Measurements from ENCODE around the gene ATAT1. TPM values are rescaled to one million over a fixed set of nuclear protein-coding genes. Genes with fewer than 3 reads are reported as not detected.

The ATAT1 gene
- total RNA-seq, result 1 to 10 TPM; 5.2 to 7.2 TPM
- long read RNA-seq, donor 1, partial matches to known transcripts, result 0 of 1 reads
- long read RNA-seq, donor 1, other reads (novel, unspliced or antisense), result 0 of 1 reads
- long read RNA-seq, donor 2, partial matches to known transcripts, result 0 of 5 reads
- long read RNA-seq, donor 2, other reads (novel, unspliced or antisense), result 0 of 5 reads

DNA sequence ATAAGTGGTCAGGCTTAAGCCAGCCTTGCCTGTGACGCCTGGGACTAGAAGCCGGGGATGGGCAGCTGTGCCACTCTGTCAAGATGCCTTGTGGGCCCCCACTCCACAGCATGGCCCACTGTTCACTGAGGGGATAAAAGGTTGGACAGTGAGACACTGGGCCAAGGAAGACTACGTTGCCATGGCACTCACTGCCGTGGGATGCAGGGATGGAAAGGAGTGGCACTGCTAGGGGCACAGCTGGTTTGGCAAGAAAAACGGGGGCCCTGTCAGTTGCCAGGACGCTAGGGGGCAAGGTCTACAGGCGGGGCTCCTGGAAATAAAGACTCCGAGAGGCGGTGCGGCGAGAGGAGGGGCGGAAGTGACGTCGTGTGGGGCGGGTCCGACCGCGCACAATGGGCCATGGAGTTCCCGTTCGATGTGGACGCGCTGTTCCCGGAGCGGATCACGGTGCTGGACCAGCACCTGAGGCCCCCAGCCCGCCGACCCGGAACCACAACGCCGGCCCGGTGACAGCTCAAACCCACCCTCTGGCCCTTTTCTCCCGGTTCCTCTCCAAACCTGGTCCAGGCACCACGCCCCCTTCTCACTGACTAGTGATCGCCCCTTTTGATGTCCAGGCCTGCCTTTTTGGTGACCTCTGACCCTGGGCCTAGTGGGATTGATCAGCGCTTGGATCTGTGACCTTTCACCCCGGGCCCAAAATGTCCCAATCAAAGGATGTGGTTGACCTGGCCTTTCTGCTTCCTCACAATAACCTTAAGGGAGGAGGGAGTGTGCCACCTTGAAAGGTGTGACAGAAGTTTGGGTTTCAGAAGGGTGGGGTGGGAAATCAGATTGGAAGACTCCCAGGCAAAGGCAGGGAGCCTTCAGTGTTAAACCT lies at the start of gene ATAT1:
TSS of gene ATAT1 (plus strand) at position 391 of the 883 bp plus-strand sequence.
- DNase-seq (ENCODE audit: low spot score), result peak; percentile 97
- intact Hi-C loops (cut with DNase I), result loop anchor here in 1 of 2 donors (10.0 kb wide), 1 partner anchor 98 kb away; the partner anchor contains the start of gene TUBB

- intact Hi-C loops (cut with DNase I), result no loop called here
These were observed 48.6 kb upstream of the ATAT1 start for GRCh38 chr6:30578051-30578450.

DNA sequence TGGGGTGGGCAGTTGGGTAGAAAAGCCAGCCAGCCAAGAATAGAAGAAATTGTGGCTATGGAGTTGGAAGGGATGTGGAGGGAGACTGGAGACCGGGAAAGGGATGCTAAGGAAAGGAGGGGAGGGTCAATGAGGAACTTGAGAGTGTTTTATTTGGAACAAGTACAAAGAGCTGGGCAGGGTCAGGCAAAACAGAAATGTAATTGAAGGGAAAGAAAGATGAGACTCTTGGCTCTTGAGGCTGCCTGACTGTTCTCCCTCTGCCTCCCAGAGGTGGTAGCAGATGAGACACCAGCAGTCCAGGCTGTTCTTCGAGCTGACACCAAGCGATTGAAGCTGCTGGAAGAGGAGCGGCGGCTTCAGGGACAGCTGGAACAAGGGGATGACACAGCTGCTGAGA lies 42.8 kb upstream of the ATAT1 start:
- no peak for DNase-seq (ENCODE audit: low spot score)
- intact Hi-C loops (cut with DNase I), result no loop called here

More at GRCh38 chr6:30578051-30578450, 48.6 kb upstream of the ATAT1 start:
- DNase-seq (ENCODE audit: low spot score), result no peak

GRCh38 chr6:30589754-30590358 lies 36.8 kb upstream of the ATAT1 start:
- intact Hi-C loops (cut with DNase I), result no loop called here
- peak; percentile 79 for DNase-seq (ENCODE audit: low spot score)

- intact Hi-C loops (cut with DNase I), result no loop called here
- peak; percentile 56 for DNase-seq (ENCODE audit: low spot score)
These were observed 36.2 kb upstream of the ATAT1 start for GRCh38 chr6:30590509-30590908.

GRCh38 chr6:30591008-30591407 lies 35.7 kb upstream of the ATAT1 start:
- peak; percentile 10 for DNase-seq (ENCODE audit: low spot score)
- intact Hi-C loops (cut with DNase I), result no loop called here

DNA sequence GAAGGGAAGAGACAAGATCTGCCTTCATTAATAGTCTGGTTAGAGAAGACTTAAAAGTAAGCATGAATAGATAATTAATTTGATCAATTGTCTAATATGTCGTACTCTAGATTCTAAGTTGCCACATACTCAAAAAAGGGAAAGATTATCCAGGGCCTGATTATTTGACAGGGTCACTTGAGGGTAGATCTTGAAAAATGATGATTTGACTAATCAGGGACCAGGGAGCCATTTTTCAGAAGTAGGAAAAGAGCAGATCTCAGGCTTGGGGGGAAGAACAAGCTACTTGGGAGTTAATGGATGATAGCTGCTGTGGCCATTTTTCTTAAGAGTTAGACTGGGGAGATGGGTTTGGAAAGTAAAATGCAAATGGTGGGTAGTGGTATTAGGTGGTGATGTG lies 34.4 kb upstream of the ATAT1 start:
- intact Hi-C loops (cut with DNase I), result no loop called here
- no peak for DNase-seq (ENCODE audit: low spot score)

- DNase-seq (ENCODE audit: low spot score), result peak; percentile 86
- intact Hi-C loops (cut with DNase I), result loop anchor here in 1 of 2 donors (5.0 kb wide), 2 partner anchors 55 to 115 kb away; no protein-coding TSS in a partner anchor
These were observed 29.1 kb upstream of the ATAT1 start for GRCh38 chr6:30597315-30598144.

DNA sequence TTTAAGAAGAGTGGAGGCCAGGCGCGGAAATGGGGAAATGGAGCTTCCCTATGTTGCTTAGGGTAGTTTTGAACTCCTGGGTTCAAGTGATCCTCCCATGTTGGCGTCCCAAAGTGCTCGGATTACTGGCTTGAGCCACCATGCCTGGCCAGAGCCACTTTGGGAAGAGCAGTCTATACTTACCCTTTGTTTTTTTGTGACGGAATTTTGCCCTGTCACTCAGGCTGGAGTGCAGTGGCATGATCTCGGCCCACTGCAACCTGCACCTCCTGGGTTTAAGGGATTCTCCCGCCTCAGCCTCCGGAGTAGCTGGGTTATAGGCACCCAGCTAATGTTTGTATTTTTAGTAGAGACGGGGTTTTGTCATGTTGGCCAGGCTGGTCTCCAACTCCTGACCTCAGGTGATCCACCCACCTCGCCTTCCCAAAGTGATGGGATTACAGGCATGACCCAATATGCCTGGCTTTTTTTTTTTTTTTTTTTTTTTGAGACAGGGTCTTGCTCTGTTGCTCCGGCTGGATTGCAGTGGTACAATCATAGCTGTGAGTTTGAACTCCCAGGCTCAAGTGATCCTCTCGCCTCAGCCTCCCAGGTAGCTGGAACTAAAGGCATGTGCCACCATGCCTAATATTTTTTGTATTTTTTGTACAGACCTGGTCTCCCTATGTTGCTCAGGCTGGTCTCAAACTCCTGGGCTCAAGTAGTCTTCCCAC lies 27.6 kb upstream of the ATAT1 start:
- intact Hi-C loops (cut with DNase I), result loop anchor here in 1 of 2 donors (5.0 kb wide), 2 partner anchors 57 to 117 kb away; no protein-coding TSS in a partner anchor
- DNase-seq (ENCODE audit: low spot score), result peak; percentile 50

- intact Hi-C loops (cut with DNase I), result loop anchor here in 1 of 2 donors (5.0 kb wide), 2 partner anchors 57 to 117 kb away; no protein-coding TSS in a partner anchor
- peak; percentile 13 for DNase-seq (ENCODE audit: low spot score)
These were observed 26.9 kb upstream of the ATAT1 start for GRCh38 chr6:30599625-30600324.

DNA sequence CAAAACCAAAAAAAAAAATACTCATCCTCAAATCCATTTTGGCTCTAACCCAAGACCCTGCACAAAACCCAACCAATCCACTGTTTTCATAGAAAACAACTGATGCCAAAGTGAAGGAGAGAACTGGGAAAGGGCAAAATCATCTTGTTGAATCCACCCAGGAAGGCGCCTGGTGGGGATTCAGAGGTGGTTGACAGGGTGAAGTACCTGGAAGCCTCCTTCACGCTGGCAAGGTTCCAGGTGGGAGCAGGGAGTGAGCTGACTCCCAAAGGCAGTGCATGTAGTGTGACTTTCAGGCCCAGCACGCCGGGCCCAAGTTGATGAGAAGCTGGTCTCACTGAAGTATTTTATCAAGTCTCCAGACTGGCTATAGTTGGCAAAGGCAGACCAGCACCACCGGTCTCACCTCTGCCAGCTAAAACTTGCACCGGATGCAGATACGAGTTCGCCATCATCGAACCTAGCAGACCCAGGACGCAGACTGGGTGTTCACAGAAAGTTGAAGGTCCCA lies 26.2 kb upstream of the ATAT1 start:
- intact Hi-C loops (cut with DNase I), result no loop called here

GRCh38 chr6:30601436-30601814 lies 25.2 kb upstream of the ATAT1 start:
- DNase-seq (ENCODE audit: low spot score), result peak; percentile 43
- intact Hi-C loops (cut with DNase I), result no loop called here

More for the DNA sequence above, 26.2 kb upstream of the ATAT1 start:
- peak; percentile 78 for DNase-seq (ENCODE audit: low spot score)

DNA sequence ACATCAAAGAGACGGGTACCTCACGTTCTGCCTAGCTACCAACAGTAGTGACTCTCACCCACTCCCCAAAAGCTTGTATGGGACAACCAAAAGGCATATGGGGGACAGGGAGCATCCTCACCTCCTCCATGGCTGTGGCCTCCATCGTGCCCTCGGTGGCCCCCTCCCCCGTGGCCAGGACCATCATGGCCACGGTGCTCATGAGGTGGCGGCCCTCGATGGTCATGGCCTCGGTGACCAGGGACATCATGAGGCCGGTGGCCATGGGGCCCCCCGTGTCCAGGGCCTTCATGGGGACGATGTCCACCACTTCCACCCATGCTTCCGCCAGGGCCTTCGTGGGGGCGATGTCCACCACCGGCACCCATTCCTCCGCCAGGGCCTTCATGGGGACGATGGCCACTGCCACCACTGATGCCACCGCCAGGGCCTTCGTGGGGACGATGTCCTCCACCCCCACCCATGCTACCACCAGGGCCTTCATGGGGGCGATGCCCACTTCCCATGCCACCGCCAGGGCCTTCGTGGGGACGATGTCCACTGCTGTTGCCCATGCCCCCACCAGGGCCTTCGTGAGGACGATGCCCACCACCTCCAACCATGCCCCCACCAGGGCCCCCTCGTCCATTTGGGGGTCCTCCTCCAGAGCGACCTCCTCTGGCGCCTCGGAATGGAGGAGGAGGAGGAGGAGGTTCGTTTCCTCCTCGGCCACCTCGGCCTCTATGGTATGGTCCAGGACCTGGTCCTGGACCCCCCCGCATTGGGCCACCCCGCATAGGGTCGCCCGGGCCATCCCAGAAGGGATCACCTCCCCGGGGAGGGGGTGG lies 24.6 kb upstream of the ATAT1 start:
- intact Hi-C loops (cut with DNase I), result no loop called here
- DNase-seq (ENCODE audit: low spot score), result peak; percentile 78

DNA sequence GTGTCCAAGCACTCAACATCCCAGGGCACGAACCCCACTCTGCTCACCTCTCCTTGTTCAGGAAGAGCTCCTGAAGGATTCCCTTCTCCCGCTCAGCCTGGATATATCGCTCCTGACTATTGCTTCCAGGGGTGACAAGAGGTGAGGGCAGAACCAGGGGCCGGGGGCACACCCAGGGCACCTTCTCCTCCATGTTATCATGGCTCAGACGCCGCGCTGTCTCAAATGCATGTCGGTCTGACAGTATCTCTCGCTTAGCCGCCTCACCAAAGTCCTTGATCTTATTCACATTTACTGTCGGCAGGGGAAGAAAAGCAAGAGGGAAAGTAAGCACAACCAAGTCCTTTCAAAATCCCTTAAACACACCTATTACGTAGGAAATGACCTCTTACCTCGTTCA lies 22.7 kb upstream of the ATAT1 start:
- DNase-seq (ENCODE audit: low spot score), result peak; percentile 62
- intact Hi-C loops (cut with DNase I), result no loop called here

DNA sequence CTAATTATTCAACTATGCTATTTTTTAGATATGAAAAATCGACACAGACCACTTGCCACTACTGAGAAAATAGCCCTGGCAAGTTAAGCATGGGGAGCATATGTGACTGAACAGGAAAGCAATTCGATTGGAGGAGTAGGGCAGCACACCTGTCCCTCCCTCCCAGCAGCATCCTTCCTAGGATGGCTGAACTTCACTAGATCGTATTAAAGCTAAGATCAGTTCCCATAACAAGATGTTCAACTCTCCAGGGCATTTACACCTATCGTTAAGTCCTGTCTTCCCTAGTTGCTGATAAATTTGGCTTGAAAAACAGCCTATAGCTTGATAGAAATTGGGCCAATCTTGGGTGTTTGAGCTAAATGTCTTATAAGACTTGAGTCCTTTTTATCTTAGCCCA lies 16.6 kb upstream of the ATAT1 start:
- intact Hi-C loops (cut with DNase I), result no loop called here
- no peak for DNase-seq (ENCODE audit: low spot score)

- DNase-seq (ENCODE audit: low spot score), result peak; percentile 19
- intact Hi-C loops (cut with DNase I), result no loop called here
These were observed 15.4 kb upstream of the ATAT1 start for GRCh38 chr6:30611150-30611855.

Measured in posterior vena cava (tissue), 2 donors.